Measurements from ENCODE around the gene ATOH8.

Gene ATOH8

GRCh38 chr2:85718885-85719492 lies 34.8 kb upstream of the ATOH8 start:
- DNase-seq (ENCODE audit: low spot score) = no peak

GRCh38 chr2:85719609-85720240 lies 34.1 kb upstream of the ATOH8 start:
- no peak for DNase-seq (ENCODE audit: low spot score)

GRCh38 chr2:85720533-85720932 lies 33.3 kb upstream of the ATOH8 start:
- DNase-seq (ENCODE audit: low spot score) = no peak

GRCh38 chr2:85721641-85722040 lies 32.1 kb upstream of the ATOH8 start:
- no peak for DNase-seq (ENCODE audit: low spot score)

- no peak for DNase-seq (ENCODE audit: low spot score)
These were observed 31.3 kb upstream of the ATOH8 start for GRCh38 chr2:85722519-85722918.

GRCh38 chr2:85723707-85724360 lies 30.0 kb upstream of the ATOH8 start:
- DNase-seq (ENCODE audit: low spot score) = no peak

GRCh38 chr2:85724731-85725181 lies 29.0 kb upstream of the ATOH8 start:
- DNase-seq (ENCODE audit: low spot score) = no peak

GRCh38 chr2:85725451-85725850 lies 28.3 kb upstream of the ATOH8 start:
- DNase-seq (ENCODE audit: low spot score) = no peak

GRCh38 chr2:85727798-85728197 lies 26.0 kb upstream of the ATOH8 start:
- no peak for DNase-seq (ENCODE audit: low spot score)

GRCh38 chr2:85728342-85728741 lies 25.4 kb upstream of the ATOH8 start:
- DNase-seq (ENCODE audit: low spot score) = no peak

- DNase-seq (ENCODE audit: low spot score) = peak; percentile 93
These were observed 24.6 kb upstream of the ATOH8 start for GRCh38 chr2:85728883-85729824.

- no peak for DNase-seq (ENCODE audit: low spot score)
These were observed 23.8 kb upstream of the ATOH8 start for GRCh38 chr2:85729825-85730510.

- no peak for DNase-seq (ENCODE audit: low spot score)
These were observed 23.0 kb upstream of the ATOH8 start for GRCh38 chr2:85730686-85731230.

GRCh38 chr2:85731606-85732005 lies 22.2 kb upstream of the ATOH8 start:
- no peak for DNase-seq (ENCODE audit: low spot score)

GRCh38 chr2:85732467-85733120 lies 21.2 kb upstream of the ATOH8 start:
- no peak for DNase-seq (ENCODE audit: low spot score)

- no peak for DNase-seq (ENCODE audit: low spot score)
These were observed 20.4 kb upstream of the ATOH8 start for GRCh38 chr2:85733121-85733960.

GRCh38 chr2:85734015-85734414 lies 19.8 kb upstream of the ATOH8 start:
- no peak for DNase-seq (ENCODE audit: low spot score)

- no peak for DNase-seq (ENCODE audit: low spot score)
These were observed 18.7 kb upstream of the ATOH8 start for GRCh38 chr2:85734942-85735608.

- no peak for DNase-seq (ENCODE audit: low spot score)
These were observed 18.1 kb upstream of the ATOH8 start for GRCh38 chr2:85735691-85736090.
